PC-3 (cell line): ENCODE measurements around the gene MLEC. TPM values are rescaled to one million over a fixed set of nuclear protein-coding genes. Genes with fewer than 3 reads are reported as not detected.

ENCODE experiments used
- ATAC-seq: fragments of 200-7000 bp; cut with Tn5 transposase; 2 replicates; pipeline ENCODE4 v1.9.1; 2020; ENCODE audit warnings: mild to moderate bottlenecking, moderate library complexity
- BruUV-seq: library from RNA; stranded (reverse); fragments of 400-500 nt; replicated peaks from 2 replicates; lab custom pipeline; 2021; lab: Mats Ljungman, UMichigan
- CTCF ChIA-PET: fragments of 300-600 bp; sonication (Branson Sonifier 250); formaldehyde crosslinking; loops from one replicate; lab custom pipeline; 2022; ENCODE audit warnings: antibody characterized with exemption; lab: Charles Lee
- POLR2A ChIA-PET: fragments of 300-600 bp; sonication (Branson Sonifier 250); formaldehyde crosslinking; loops from one replicate; lab custom pipeline; 2022; ENCODE audit warnings: antibody characterized with exemption; ENCODE audit not compliant: unreplicated experiment; lab: Charles Lee
- DNase-seq: peaks from one replicate; pipeline ENCODE4 v3.0.0-alpha.2; 2015
- H2AFZ ChIP-seq: fragments of 300-600 bp; sonication (generic); 2 replicates; pipeline ENCODE4 v1.6.0; 2016; ENCODE audit warnings: antibody characterized with exemption, low read length
- H3F3A ChIP-seq: fragments of 300-600 bp; sonication (generic); one replicate; pipeline ENCODE4 v1.6.0; 2017; ENCODE audit warnings: antibody characterized with exemption, low read length, control low read depth, mild to moderate bottlenecking; ENCODE audit not compliant: unreplicated experiment
- H3K27ac ChIP-seq: fragments of 300-600 bp; sonication (generic); 2 replicates; pipeline ENCODE4 v1.5.1; 2016; ENCODE audit warnings: mild to moderate bottlenecking, low read length
- H3K27me3 ChIP-seq: fragments of 300-600 bp; sonication (generic); 2 replicates; pipeline ENCODE4 v1.6.1; 2016; ENCODE audit warnings: low read length, mixed read lengths
- H3K36me3 ChIP-seq: fragments of 300-600 bp; sonication (generic); 2 replicates; pipeline ENCODE4 v1.6.1; 2016; ENCODE audit warnings: low read depth, mixed run types, low read length, mixed read lengths
- H3K4me1 ChIP-seq: fragments of 300-600 bp; sonication (generic); 2 replicates; pipeline ENCODE4 v1.5.1; 2016; ENCODE audit warnings: low read length; ENCODE audit not compliant: insufficient read depth
- H3K4me2 ChIP-seq: fragments of 300-600 bp; sonication (generic); 2 replicates; pipeline ENCODE4 v1.6.0; 2016; ENCODE audit warnings: low read length
- H3K4me3 ChIP-seq: fragments of 300-600 bp; sonication (generic); 2 replicates; pipeline ENCODE4 v1.5.1; 2016; ENCODE audit warnings: mild to moderate bottlenecking, low read length, mixed read lengths
- H3K79me2 ChIP-seq: fragments of 300-600 bp; sonication (generic); 2 replicates; pipeline ENCODE4 v1.6.1; 2017; ENCODE audit warnings: low read length, mixed read lengths
- H3K9ac ChIP-seq: fragments of 300-600 bp; sonication (generic); 2 replicates; pipeline ENCODE4 v1.6.0; 2016; ENCODE audit warnings: mild to moderate bottlenecking, low read length
- H3K9me2 ChIP-seq: fragments of 300-600 bp; sonication (generic); replicated peaks from 2 replicates; pipeline ENCODE4 v1.6.1; 2016; ENCODE audit warnings: mixed run types, low read length, mixed read lengths
- H3K9me3 ChIP-seq: fragments of 300-600 bp; sonication (generic); 2 replicates; pipeline ENCODE4 v1.6.1; 2016; ENCODE audit warnings: low read length, mixed read lengths
- H4K20me1 ChIP-seq: fragments of 300-600 bp; sonication (generic); 2 replicates; pipeline ENCODE4 v1.6.1; 2016; ENCODE audit warnings: low read length, mixed read lengths
- EZH2 ChIP-seq: fragments of 300-600 bp; sonication (generic); IDR thresholded peaks from one replicate; pipeline ENCODE4 v1.6.1; 2017; ENCODE audit warnings: antibody characterized with exemption, mild to moderate bottlenecking, low read length; ENCODE audit not compliant: unreplicated experiment
- EZH2phosphoT487 ChIP-seq: fragments of 300-600 bp; sonication (generic); IDR thresholded peaks from 2 replicates; pipeline ENCODE4 v1.6.1; 2018; ENCODE audit warnings: mild to moderate bottlenecking, antibody characterized with exemption, low read length, borderline replicate concordance
- intact Hi-C: fragments of 100-400 bp; cut with micrococcal nuclease; formaldehyde crosslinking; loops from 2 replicates; pipeline ENCODE4 v1.9.0; 2023
- total RNA-seq: library from RNA; depleted of rRNA; stranded (reverse); fragments of >200 nt; gene quantifications from 2 replicates; pipeline ENCODE4 v1.2.3, GENCODE V29; 2014
- TF ChIP-seq, protein P1 (sequence below): fragments of 300-600 bp; sonication (generic); conservative IDR thresholded peaks from 2 replicates; pipeline ENCODE4 v1.5.1; 2017; ENCODE audit warnings: antibody characterized with exemption, low read depth, mild to moderate bottlenecking, low read length

MLEC gene
- total RNA-seq, 1 experiment from 2014 or later = 158 TPM

DNA sequence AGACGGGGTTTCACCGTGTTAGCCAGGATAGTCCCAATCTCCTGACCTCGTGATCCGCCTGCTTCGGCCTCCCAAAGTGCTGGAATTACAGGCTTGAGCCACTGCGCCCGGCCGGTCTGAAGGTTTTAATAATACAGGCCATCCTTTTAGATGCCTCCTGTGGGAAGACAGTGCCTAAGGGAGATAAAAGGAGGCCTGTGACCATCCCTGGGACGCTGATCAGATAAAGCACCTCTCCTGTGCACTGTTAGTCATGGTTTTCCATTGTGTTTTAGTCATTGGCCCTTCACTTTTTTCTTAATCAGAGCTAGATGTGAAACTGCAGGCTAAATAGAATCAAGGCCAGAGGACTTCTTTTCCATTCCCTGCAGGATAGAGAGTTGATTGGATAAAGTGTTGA, 31.1 kb downstream of the MLEC start:
- Histone ChIP-seq H3K9me2 (no peaks in the 10 kb centered on the region), H3K36me3 (peaks cover 58% of the 10 kb centered on the region), H2AFZ (no peak overlapping the region), H3K4me3 (no peak overlapping the region), H4K20me1 (no peaks in the 10 kb centered on the region), H3K9me3 (no peaks in the 10 kb centered on the region), H3K4me1 (peaks cover 10% of the 10 kb centered on the region; the same call in 1 of the 2 replicates), H3K27ac (no peak overlapping the region), H3K4me2 (no peak overlapping the region), H3K9ac (no peak overlapping the region), H3K27me3 (no peaks in the 10 kb centered on the region), H3F3A (peaks cover 6% of the 10 kb centered on the region), H3K79me2 (no peaks in the 10 kb centered on the region)
- no peak for TF ChIP-seq EZH2
- no peak for TF ChIP-seq EZH2phosphoT487
- TF ChIP-seq, protein P1, sequence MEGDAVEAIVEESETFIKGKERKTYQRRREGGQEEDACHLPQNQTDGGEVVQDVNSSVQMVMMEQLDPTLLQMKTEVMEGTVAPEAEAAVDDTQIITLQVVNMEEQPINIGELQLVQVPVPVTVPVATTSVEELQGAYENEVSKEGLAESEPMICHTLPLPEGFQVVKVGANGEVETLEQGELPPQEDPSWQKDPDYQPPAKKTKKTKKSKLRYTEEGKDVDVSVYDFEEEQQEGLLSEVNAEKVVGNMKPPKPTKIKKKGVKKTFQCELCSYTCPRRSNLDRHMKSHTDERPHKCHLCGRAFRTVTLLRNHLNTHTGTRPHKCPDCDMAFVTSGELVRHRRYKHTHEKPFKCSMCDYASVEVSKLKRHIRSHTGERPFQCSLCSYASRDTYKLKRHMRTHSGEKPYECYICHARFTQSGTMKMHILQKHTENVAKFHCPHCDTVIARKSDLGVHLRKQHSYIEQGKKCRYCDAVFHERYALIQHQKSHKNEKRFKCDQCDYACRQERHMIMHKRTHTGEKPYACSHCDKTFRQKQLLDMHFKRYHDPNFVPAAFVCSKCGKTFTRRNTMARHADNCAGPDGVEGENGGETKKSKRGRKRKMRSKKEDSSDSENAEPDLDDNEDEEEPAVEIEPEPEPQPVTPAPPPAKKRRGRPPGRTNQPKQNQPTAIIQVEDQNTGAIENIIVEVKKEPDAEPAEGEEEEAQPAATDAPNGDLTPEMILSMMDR = no peak
- no peak for DNase-seq
- ChIA-PET CTCF (no interaction called here), POLR2A (no interaction called here)
- no TSS peak for BruUV-seq
- no peak for ATAC-seq
- intact Hi-C loops = no loop called here

DNA sequence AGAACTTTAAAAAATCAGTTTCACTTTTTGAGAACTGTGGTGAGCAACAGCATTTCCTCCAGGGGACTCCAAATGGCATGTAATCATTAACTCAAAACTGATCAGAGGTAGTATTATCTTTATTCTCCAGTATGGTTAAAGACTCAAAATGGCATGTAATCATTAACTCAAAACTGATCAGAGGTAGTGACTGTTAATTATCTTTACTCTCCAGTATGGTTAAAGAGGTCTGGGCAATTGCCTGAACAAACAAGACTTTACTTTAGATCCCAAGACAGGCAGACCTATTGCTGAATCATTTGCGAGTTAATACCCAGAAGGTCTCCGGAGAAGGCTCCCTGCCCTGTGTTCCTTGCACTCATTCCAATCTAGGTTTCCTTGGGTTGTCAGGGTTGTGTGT, 32.1 kb downstream of the MLEC start:
- Histone ChIP-seq H3K4me2 (no peak overlapping the region), H2AFZ (no peak overlapping the region), H3K9ac (no peak overlapping the region), H3K9me3 (no peaks in the 10 kb centered on the region), H3K4me3 (no peak overlapping the region), H3K79me2 (no peaks in the 10 kb centered on the region), H4K20me1 (no peaks in the 10 kb centered on the region), H3K4me1 (peaks cover 10% of the 10 kb centered on the region; the same call in 1 of the 2 replicates), H3K9me2 (no peaks in the 10 kb centered on the region), H3K36me3 (peaks cover 58% of the 10 kb centered on the region), H3K27me3 (no peaks in the 10 kb centered on the region), H3K27ac (no peak overlapping the region), H3F3A (no peaks in the 10 kb centered on the region)
- intact Hi-C loops = no loop called here
- CTCF ChIA-PET = no interaction called here
- POLR2A ChIA-PET = no interaction called here
- no peak for DNase-seq
- BruUV-seq = no TSS peak
- no peak for TF ChIP-seq EZH2phosphoT487
- no peak for TF ChIP-seq EZH2
- TF ChIP-seq, protein P1 = no peak
- no peak for ATAC-seq

DNA sequence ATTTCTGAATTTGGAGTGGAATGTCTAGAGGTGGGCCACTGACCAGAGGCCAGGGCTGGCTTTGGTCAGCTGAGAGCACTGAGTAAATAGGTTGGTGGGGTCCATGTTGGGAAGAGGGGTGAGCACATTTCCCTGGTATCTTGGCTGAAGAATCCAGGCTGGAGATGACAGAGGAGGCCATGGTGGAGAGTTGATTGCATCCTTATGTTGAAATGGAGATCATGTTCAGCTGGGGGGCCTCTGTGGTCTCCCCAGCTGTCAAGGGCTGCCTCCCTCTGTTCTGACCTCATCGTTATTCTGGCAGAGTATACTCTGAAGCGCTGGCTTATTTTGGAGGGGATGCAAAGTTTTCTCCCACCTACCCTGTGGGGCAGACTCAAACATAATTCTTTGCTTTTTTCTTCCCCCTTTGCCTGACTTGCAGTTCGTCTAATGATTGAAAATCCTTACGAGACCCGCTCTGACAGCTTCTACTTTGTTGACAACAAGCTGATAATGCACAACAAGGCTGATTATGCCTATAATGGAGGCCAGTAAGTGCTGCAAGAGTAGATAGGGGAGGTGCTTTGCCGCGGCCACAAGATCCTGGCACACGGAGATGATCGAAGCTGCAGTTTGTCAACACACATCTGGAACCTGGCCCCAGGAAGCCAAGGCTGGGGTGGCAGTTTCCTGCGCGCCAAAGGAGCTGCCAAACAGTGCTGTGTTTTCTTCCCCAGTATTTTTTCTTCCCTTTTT, 32.7 kb downstream of the MLEC start:
- H3K4me2 ChIP-seq = no peak overlapping the region
- H3K27me3 ChIP-seq = no peaks in the 10 kb centered on the region
- intact Hi-C loops = no loop called here
- H3F3A ChIP-seq = no peaks in the 10 kb centered on the region
- H2AFZ ChIP-seq = no peak overlapping the region
- H3K4me3 ChIP-seq = no peak overlapping the region
- ChIA-PET POLR2A (no interaction called here), CTCF (no interaction called here)
- H3K9me2 ChIP-seq = no peaks in the 10 kb centered on the region
- ATAC-seq (no peak), DNase-seq (no peak)
- BruUV-seq = no TSS peak
- H3K9me3 ChIP-seq = no peaks in the 10 kb centered on the region
- no peak overlapping the region for H3K9ac ChIP-seq
- H3K4me1 ChIP-seq = peaks cover 10% of the 10 kb centered on the region; the same call in 1 of the 2 replicates
- H3K36me3 ChIP-seq = peaks cover 55% of the 10 kb centered on the region
- no peaks in the 10 kb centered on the region for H4K20me1 ChIP-seq
- no peak overlapping the region for H3K27ac ChIP-seq
- TF ChIP-seq EZH2phosphoT487 (no peak), EZH2 (no peak)
- TF ChIP-seq, protein P1 = no peak
- no peaks in the 10 kb centered on the region for H3K79me2 ChIP-seq
